GM23248 (cell line): Measurements from ENCODE around the gene ADAMTSL1. TPM values are rescaled to one million over a fixed set of nuclear protein-coding genes. Genes with fewer than 3 reads are reported as not detected.

ENCODE experiments used
- DNase-seq: peaks from one replicate; pipeline ENCODE4 v3.0.0-alpha.2; 2015
- H2AFZ ChIP-seq: fragments of 200-600 bp; sonication (generic); 2 replicates; pipeline ENCODE4 v1.6.1; 2016; ENCODE audit warnings: antibody characterized with exemption
- H3F3A ChIP-seq: fragments of 200-600 bp; sonication (generic); 2 replicates; pipeline ENCODE4 v1.6.1; 2016; ENCODE audit warnings: mild to moderate bottlenecking, antibody characterized with exemption, mixed run types; ENCODE audit not compliant: insufficient read depth
- H3K27ac ChIP-seq: fragments of 200-600 bp; sonication (generic); 2 replicates; pipeline ENCODE4 v1.5.1; 2016; ENCODE audit warnings: mild to moderate bottlenecking
- H3K27me3 ChIP-seq: fragments of 200-600 bp; sonication (generic); replicated peaks from 2 replicates; pipeline ENCODE4 v1.6.1; 2016; ENCODE audit warnings: mild to moderate bottlenecking; ENCODE audit not compliant: insufficient read depth
- H3K36me3 ChIP-seq: fragments of 200-600 bp; sonication (generic); 2 replicates; pipeline ENCODE4 v1.6.1; 2016; ENCODE audit warnings: low read depth, mild to moderate bottlenecking
- H3K4me1 ChIP-seq: fragments of 200-600 bp; sonication (generic); 2 replicates; pipeline ENCODE4 v1.6.1; 2016; ENCODE audit warnings: mild to moderate bottlenecking; ENCODE audit not compliant: insufficient read depth
- H3K4me2 ChIP-seq: fragments of 200-600 bp; sonication (generic); one replicate; pipeline ENCODE4 v1.6.1; 2016; ENCODE audit warnings: mild to moderate bottlenecking; ENCODE audit not compliant: unreplicated experiment
- H3K4me3 ChIP-seq: fragments of 200-600 bp; sonication (generic); 2 replicates; pipeline ENCODE4 v1.5.1; 2016; ENCODE audit warnings: mild to moderate bottlenecking
- H3K79me2 ChIP-seq: fragments of 200-600 bp; sonication (generic); 2 replicates; pipeline ENCODE4 v1.6.1; 2016; ENCODE audit warnings: mild to moderate bottlenecking; ENCODE audit not compliant: insufficient read depth
- H3K9ac ChIP-seq: fragments of 200-600 bp; sonication (generic); 2 replicates; pipeline ENCODE4 v1.6.1; 2016; ENCODE audit warnings: mild to moderate bottlenecking
- H3K9me2 ChIP-seq: fragments of 200-600 bp; sonication (generic); 2 replicates; pipeline ENCODE4 v1.6.1; 2016; ENCODE audit warnings: mixed run types, mild to moderate bottlenecking, moderate library complexity; ENCODE audit not compliant: insufficient read depth
- H3K9me3 ChIP-seq: fragments of 200-600 bp; sonication (generic); one replicate; pipeline ENCODE4 v1.6.1; 2017; ENCODE audit warnings: low read depth
- H4K20me1 ChIP-seq: fragments of 200-600 bp; sonication (generic); 2 replicates; pipeline ENCODE4 v1.6.0; 2016; ENCODE audit not compliant: insufficient read depth
- EZH2 ChIP-seq: fragments of 200-600 bp; sonication (generic); IDR thresholded peaks from 2 replicates; pipeline ENCODE4 v1.6.1; 2018; ENCODE audit warnings: antibody characterized with exemption, mild to moderate bottlenecking; ENCODE audit not compliant: insufficient read depth, poor library complexity, severe bottlenecking
- EZH2phosphoT487 ChIP-seq: fragments of 200-600 bp; sonication (generic); IDR thresholded peaks from 2 replicates; pipeline ENCODE4 v1.6.1; 2018; ENCODE audit warnings: antibody characterized with exemption, moderate library complexity, mild to moderate bottlenecking, low read depth; ENCODE audit not compliant: insufficient read depth
- WGBS, 2 experiments: methylation state at CpG; one replicate each; pipeline ENCODE4 v1.1.6; 2015 to 2017; ENCODE audit warnings: low lambda C conversion rate in 2 of 2, low coverage in 1 of 2; ENCODE audit errors: missing lambda C conversion rate in 2 of 2; 5-methylcytosine and 5-hydroxymethylcytosine counted together
- in situ Hi-C: fragments of 300-500 bp; cut with MboI; formaldehyde crosslinking; loops from 2 replicates; pipeline ENCODE4 v1.15.0; 2020
- polyA plus RNA-seq: library from polyadenylated mRNA; unstranded; fragments of >200 nt; fragmentation: Nextera tagmentation; extraction: Ambion mirVana; gene quantifications from 2 replicates; pipeline ENCODE4 v1.2.1, GENCODE V29; 2016
- total RNA-seq: library from RNA; depleted of rRNA; stranded (reverse); fragments of >200 nt; shearing (Covaris generic); gene quantifications from 2 replicates; pipeline ENCODE4 v1.2.3, GENCODE V29; 2014

The ADAMTSL1 gene
- total and polyA plus RNA-seq, 2 experiments from 2014 or later: 77.0 to 273 TPM

- in situ Hi-C loops: no loop called here
- H3F3A ChIP-seq: 0 out of 2 replicates have a peak, but pooled peaks cover 6% of the 10 kb centered on the region
- no peak overlapping the region for H3K4me3 ChIP-seq
- WGBS, 2 experiments: 29 to 43% methylated on average over 6 to 8 of the region's 8 CpGs
- H3K27me3 ChIP-seq: no peaks in the 10 kb centered on the region
- H3K4me1 ChIP-seq: peaks cover 26% of the 10 kb centered on the region
- H3K9me2 ChIP-seq: no peaks in the 10 kb centered on the region
- H3K79me2 ChIP-seq: no peaks in the 10 kb centered on the region
- no peak overlapping the region for H3K9ac ChIP-seq
- H3K9me3 ChIP-seq: no peaks in the 10 kb centered on the region
- no peaks in the 10 kb centered on the region for H4K20me1 ChIP-seq
- H2AFZ ChIP-seq: 0 out of 2 replicates have a peak overlapping the region, but pooled peaks have one; percentile 66
- DNase-seq: peak; percentile 20
- H3K27ac ChIP-seq: no peak overlapping the region
- TF ChIP-seq EZH2: no peak
- peak overlapping the region; percentile 62 for H3K4me2 ChIP-seq
- no peaks in the 10 kb centered on the region for H3K36me3 ChIP-seq
Observed at GRCh38 chr9:18922161-18922885, 448.4 kb downstream of the ADAMTSL1 start.

DNA sequence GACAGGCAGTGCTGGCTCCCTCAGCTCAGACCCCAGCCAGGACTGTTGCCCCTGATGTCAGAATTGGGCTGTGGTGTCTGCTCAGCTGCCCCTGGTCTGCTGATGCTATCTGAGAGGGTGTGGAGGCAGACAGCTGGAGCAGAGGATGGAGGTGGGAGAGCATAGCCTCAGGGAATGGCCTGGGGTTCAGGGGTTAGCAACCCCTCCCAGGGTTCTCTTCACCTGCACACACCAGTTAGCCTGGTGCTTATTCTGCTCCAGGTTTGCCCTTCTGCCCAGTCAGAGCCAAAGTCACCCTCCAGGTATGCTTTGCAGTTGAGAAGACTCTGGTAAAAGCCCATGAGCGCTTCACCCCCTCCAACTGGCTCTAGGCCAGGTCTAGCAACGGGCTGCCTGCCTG is 449.2 kb downstream of the ADAMTSL1 start:
- WGBS, 2 experiments: 46 to 49% methylated on average over 2 of the region's 2 CpGs

DNA sequence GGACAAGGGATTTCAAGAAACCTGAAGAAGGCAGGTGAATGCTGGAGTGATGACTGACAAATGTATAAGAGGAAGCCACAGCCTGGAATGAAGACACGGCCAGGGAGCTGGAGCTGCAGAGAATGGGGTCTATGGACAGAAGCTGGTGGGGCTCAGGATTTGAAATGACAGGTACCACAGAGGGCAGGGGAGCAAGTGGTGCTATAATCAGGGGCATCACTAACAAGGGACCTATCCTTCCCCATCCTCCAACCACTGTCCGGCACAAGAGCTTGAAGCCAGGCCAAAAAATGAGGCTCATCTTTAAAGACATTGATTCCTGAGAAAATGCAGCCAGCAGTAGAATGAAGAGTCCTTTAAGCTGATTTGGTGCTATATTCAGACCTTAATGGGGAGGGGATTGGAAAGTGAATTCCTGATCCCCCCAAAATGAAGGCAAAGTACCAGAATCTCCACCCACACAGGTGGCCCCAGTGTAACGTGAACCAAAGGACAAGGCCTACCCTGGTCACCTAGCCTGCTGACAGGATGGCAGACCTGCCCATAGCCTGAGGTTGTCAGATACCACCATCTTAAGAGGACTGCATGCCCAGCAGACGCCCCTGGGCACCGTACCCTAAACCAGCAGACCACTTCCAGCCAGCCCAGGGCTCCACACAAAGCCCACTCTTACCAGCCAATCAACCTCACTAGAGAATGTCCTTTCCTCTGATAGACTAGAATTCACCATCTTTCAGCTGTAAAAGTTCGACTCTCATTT is 449.9 kb downstream of the ADAMTSL1 start:
- Histone ChIP-seq H3K9me3 (no peaks in the 10 kb centered on the region), H3K4me1 (peaks cover 26% of the 10 kb centered on the region), H3K4me3 (no peak overlapping the region), H3K27me3 (no peaks in the 10 kb centered on the region), H3K27ac (no peak overlapping the region), H2AFZ (no peak overlapping the region), H3K36me3 (no peaks in the 10 kb centered on the region), H4K20me1 (no peaks in the 10 kb centered on the region), H3K9ac (no peak overlapping the region), H3K79me2 (no peaks in the 10 kb centered on the region), H3K9me2 (no peaks in the 10 kb centered on the region), H3F3A (0 out of 2 replicates have a peak, but pooled peaks cover 6% of the 10 kb centered on the region), H3K4me2 (no peak overlapping the region)
- DNase-seq: no peak
- in situ Hi-C loops: no loop called here
- TF ChIP-seq EZH2phosphoT487: no peak
- TF ChIP-seq EZH2: no peak
- 78 to 91% methylated on average over 6 of the region's 6 CpGs for WGBS, 2 experiments

More for the DNA sequence above, 449.2 kb downstream of the ADAMTSL1 start:
- in situ Hi-C loops: no loop called here
- Histone ChIP-seq H3K4me2 (no peak overlapping the region), H3K27ac (no peak overlapping the region), H3K9ac (no peak overlapping the region), H3K36me3 (no peaks in the 10 kb centered on the region), H2AFZ (no peak overlapping the region), H3K79me2 (no peaks in the 10 kb centered on the region), H3K9me3 (no peaks in the 10 kb centered on the region), H3K4me3 (no peak overlapping the region), H3K9me2 (no peaks in the 10 kb centered on the region), H3K27me3 (no peaks in the 10 kb centered on the region), H4K20me1 (no peaks in the 10 kb centered on the region), H3K4me1 (peaks cover 26% of the 10 kb centered on the region), H3F3A (0 out of 2 replicates have a peak, but pooled peaks cover 6% of the 10 kb centered on the region)
- DNase-seq: no peak
- no peak for TF ChIP-seq EZH2
- TF ChIP-seq EZH2phosphoT487: no peak

DNA sequence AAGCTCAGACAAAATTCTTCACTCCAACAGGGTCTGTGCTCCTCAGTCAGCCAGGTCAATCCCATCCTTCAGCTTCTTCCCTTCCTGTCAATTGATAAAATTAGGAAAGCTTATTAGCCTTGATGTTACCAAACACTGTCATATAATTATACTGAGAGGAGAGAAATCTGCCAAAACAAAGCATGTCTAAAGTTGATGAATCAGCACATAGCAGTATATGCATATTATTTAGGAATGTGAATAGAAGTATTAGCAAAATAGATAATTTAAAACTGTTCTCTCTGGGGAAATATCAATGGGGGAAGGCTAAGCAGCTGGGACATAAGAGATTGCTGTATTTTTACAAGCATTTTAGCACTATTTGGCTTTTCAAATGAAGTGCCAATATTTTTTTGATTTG is 451.9 kb downstream of the ADAMTSL1 start:
- H4K20me1 ChIP-seq: no peaks in the 10 kb centered on the region
- 0 out of 2 replicates have a peak, but pooled peaks cover 6% of the 10 kb centered on the region for H3F3A ChIP-seq
- no peak overlapping the region for H3K4me2 ChIP-seq
- TF ChIP-seq EZH2: no peak
- no peaks in the 10 kb centered on the region for H3K36me3 ChIP-seq
- peaks cover 20% of the 10 kb centered on the region for H3K4me1 ChIP-seq
- no peak overlapping the region for H3K4me3 ChIP-seq
- no peaks in the 10 kb centered on the region for H3K79me2 ChIP-seq
- no peaks in the 10 kb centered on the region for H3K27me3 ChIP-seq
- in situ Hi-C loops: no loop called here
- no peaks in the 10 kb centered on the region for H3K9me3 ChIP-seq
- no peak overlapping the region for H3K9ac ChIP-seq
- H3K9me2 ChIP-seq: no peaks in the 10 kb centered on the region
- no peak overlapping the region for H3K27ac ChIP-seq
- no peak for DNase-seq
- no peak overlapping the region for H2AFZ ChIP-seq
